GM12878 (cell line): ENCODE measurements around the gene TMEM179B. TPM values are rescaled to one million over a fixed set of nuclear protein-coding genes. Genes with fewer than 3 reads are reported as not detected.

ENCODE experiments used
- DPF2 ChIP-seq: fragments of 450-650 bp; IDR thresholded peaks from 2 replicates; pipeline ENCODE4 v1.6.1; 2017; ENCODE audit warnings: mild to moderate bottlenecking
- EZH2 ChIP-seq: IDR thresholded peaks from 2 replicates; pipeline ENCODE4 v1.6.1; 2012; ENCODE audit warnings: low read depth, mild to moderate bottlenecking, control low read depth, inconsistent platforms, low read length, borderline replicate concordance; ENCODE audit not compliant: control insufficient read depth
- KDM1A ChIP-seq: fragments of 200-600 bp; sonication (generic); IDR thresholded peaks from 2 replicates; pipeline ENCODE4 v1.6.1; 2016; ENCODE audit warnings: borderline replicate concordance
- MYB ChIP-seq: fragments of 150-350 bp; IDR thresholded peaks from 2 replicates; pipeline ENCODE4 v1.6.1; 2014; ENCODE audit warnings: mild to moderate bottlenecking, low read depth, low read length, borderline replicate concordance
- NR2C1 ChIP-seq: fragments of 450-650 bp; IDR thresholded peaks from 2 replicates; pipeline ENCODE4 v1.6.1; 2017; ENCODE audit warnings: antibody characterized with exemption, mild to moderate bottlenecking, moderate library complexity
- PAX5 ChIP-seq: IDR thresholded peaks from 2 replicates; pipeline ENCODE4 v1.6.1; 2011; ENCODE audit warnings: low read depth, low read length, borderline replicate concordance
- ZNF24 ChIP-seq: fragments of 450-650 bp; IDR thresholded peaks from 2 replicates; pipeline ENCODE4 v1.6.1; 2017; ENCODE audit warnings: antibody characterized with exemption, mild to moderate bottlenecking
- polyA plus RNA-seq, 11 experiments: library from polyadenylated mRNA; depleted of rRNA in 4 of 11; unstranded in 6 of 11; stranded (reverse) in 5 of 11; fragments of >200 nt; fragmentation: Nextera tagmentation in 4 of 11; fragmentation: Illumina TruSeq in 1 of 11; extraction: Ambion mirVana in 4 of 11; extraction: Trizol in 1 of 11; gene quantifications; 1 replicate in 1 of 11; 2 replicates in 10 of 11; pipeline versions ENCODE4 v1.2.1 to v1.2.3, GENCODE V29; 2011 to 2016; ENCODE audit warnings: inconsistent platforms in 2 of 11, missing spikeins in 2 of 11, low read depth in 1 of 11
- total RNA-seq, 4 experiments: library from RNA; depleted of rRNA in 3 of 4; stranded (reverse); fragments of >200 nt in 3 of 4; fragmentation: Illumina TruSeq in 1 of 4; extraction: Trizol in 1 of 4; gene quantifications; 2 replicates each; pipeline versions ENCODE4 v1.2.1 to v1.2.3, GENCODE V29; 2013 to 2021
- TF ChIP-seq, protein P1 (sequence below): fragments of 450-650 bp; IDR thresholded peaks from 2 replicates; pipeline ENCODE4 v1.6.1; 2017; ENCODE audit warnings: mild to moderate bottlenecking
- TF ChIP-seq, protein P2 (sequence below): fragments of 450-650 bp; IDR thresholded peaks from 2 replicates; pipeline ENCODE4 v1.6.1; 2018; ENCODE audit warnings: mild to moderate bottlenecking, low read depth, moderate library complexity; ENCODE audit not compliant: partially characterized antibody
- TF ChIP-seq, protein P3 (sequence below): IDR thresholded peaks from 2 replicates; pipeline ENCODE4 v1.6.1; 2011; ENCODE audit warnings: borderline replicate concordance, low read depth, mild to moderate bottlenecking, moderate library complexity, low read length; ENCODE audit not compliant: insufficient read depth, poor library complexity, severe bottlenecking

Gene TMEM179B
- total and polyA plus RNA-seq, 10 of the 15 experiments (the other 5 are each of a cell fraction or from before 2014, with no cell fraction given), result 21.7 to 82.4 (median 42.0) TPM

DNA sequence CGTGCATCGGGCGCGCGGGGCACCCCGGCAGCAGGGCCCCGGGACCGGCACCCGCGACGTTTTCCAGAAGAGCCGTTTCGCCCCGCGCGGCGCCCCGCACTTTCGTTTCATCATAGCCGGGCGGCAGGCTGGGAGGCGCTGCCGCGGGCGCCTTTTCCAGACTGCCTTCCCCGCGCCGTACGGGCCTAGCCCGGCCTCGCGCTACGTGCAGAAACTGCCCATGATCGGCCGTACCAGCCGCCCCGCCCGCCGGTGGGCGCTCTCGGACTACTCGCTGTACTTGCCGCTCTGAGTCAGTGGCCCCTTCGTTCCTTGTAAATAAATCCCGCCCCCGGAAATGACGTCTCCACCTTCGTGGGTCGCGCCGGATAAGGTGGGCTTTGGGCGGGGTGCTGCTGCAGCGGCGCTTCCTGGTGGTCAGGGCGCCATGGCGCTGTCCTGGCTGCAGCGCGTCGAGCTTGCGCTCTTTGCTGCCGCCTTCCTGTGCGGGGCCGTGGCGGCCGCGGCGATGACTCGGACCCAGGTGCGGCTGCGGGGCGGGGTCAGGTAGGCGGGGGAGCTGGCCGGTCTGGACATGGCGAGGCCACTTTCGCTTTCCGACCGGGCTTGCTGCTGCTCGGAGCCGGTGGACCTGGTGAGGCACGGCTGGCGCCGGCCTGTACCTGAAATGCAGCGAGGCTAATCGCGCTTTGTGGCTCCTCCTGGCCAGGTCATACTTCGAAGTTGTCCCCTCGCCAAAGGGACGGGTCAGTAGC, at the start of gene TMEM179B (continued):
- TF ChIP-seq, protein P1, sequence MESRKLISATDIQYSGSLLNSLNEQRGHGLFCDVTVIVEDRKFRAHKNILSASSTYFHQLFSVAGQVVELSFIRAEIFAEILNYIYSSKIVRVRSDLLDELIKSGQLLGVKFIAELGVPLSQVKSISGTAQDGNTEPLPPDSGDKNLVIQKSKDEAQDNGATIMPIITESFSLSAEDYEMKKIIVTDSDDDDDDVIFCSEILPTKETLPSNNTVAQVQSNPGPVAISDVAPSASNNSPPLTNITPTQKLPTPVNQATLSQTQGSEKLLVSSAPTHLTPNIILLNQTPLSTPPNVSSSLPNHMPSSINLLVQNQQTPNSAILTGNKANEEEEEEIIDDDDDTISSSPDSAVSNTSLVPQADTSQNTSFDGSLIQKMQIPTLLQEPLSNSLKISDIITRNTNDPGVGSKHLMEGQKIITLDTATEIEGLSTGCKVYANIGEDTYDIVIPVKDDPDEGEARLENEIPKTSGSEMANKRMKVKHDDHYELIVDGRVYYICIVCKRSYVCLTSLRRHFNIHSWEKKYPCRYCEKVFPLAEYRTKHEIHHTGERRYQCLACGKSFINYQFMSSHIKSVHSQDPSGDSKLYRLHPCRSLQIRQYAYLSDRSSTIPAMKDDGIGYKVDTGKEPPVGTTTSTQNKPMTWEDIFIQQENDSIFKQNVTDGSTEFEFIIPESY, result no peak
- no peak for TF ChIP-seq ZNF24
- TF ChIP-seq, protein P2, sequence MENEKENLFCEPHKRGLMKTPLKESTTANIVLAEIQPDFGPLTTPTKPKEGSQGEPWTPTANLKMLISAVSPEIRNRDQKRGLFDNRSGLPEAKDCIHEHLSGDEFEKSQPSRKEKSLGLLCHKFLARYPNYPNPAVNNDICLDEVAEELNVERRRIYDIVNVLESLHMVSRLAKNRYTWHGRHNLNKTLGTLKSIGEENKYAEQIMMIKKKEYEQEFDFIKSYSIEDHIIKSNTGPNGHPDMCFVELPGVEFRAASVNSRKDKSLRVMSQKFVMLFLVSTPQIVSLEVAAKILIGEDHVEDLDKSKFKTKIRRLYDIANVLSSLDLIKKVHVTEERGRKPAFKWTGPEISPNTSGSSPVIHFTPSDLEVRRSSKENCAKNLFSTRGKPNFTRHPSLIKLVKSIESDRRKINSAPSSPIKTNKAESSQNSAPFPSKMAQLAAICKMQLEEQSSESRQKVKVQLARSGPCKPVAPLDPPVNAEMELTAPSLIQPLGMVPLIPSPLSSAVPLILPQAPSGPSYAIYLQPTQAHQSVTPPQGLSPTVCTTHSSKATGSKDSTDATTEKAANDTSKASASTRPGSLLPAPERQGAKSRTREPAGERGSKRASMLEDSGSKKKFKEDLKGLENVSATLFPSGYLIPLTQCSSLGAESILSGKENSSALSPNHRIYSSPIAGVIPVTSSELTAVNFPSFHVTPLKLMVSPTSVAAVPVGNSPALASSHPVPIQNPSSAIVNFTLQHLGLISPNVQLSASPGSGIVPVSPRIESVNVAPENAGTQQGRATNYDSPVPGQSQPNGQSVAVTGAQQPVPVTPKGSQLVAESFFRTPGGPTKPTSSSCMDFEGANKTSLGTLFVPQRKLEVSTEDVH, result no peak
- peak; percentile 73 for TF ChIP-seq DPF2
- no peak for TF ChIP-seq EZH2
- TF ChIP-seq NR2C1, result peak; percentile 25; the same call in 1 of the 2 replicates
- no peak for TF ChIP-seq KDM1A
- no peak for TF ChIP-seq MYB
- TF ChIP-seq PAX5, result 0 out of 2 replicates have a peak, but pooled peaks have one; percentile 12
- TF ChIP-seq, protein P3, sequence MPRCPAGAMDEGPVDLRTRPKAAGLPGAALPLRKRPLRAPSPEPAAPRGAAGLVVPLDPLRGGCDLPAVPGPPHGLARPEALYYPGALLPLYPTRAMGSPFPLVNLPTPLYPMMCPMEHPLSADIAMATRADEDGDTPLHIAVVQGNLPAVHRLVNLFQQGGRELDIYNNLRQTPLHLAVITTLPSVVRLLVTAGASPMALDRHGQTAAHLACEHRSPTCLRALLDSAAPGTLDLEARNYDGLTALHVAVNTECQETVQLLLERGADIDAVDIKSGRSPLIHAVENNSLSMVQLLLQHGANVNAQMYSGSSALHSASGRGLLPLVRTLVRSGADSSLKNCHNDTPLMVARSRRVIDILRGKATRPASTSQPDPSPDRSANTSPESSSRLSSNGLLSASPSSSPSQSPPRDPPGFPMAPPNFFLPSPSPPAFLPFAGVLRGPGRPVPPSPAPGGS, result peak; percentile 73
